ENCODE results near the gene CHRNA5.

GRCh38 chr15:78550194-78550593, 15.1 kb upstream of the CHRNA5 start:
- TF ChIP-seq POLR2AphosphoS5 (IDR thresholded peaks at IDR 0.05) (no peak), CTCF (IDR thresholded peaks at IDR 0.05) (no peak)

All from sigmoid colon (tissue), 4 donors.